Measurements from ENCODE around the gene INPP4B.

INPP4B gene

GRCh38 chr4:142201041-142201440 lies 645.1 kb downstream of the INPP4B start:
- Histone ChIP-seq H3K79me1 (replicated peaks; ENCODE audit: low read length, poor library complexity, severe bottlenecking) (no peaks in the 10 kb centered on the region), H3K9me3 (ENCODE audit: control insufficient read depth, low read length) (no peaks in the 10 kb centered on the region), H3K27ac (ENCODE audit: low read length, poor library complexity, severe bottlenecking) (no peak overlapping the region), H3K14ac (ENCODE audit: low read length in 2 of 2) (no peak overlapping the region), H2BK15ac (ENCODE audit: low read depth, poor library complexity, severe bottlenecking) (no peak overlapping the region), H3K4me3 (ENCODE audit: insufficient read depth in 1 of 2, low read depth in 1 of 2, low read length in 2 of 2) (no peak overlapping the region), H4K91ac (ENCODE audit: low read length) (no peak overlapping the region), H3K18ac (ENCODE audit: low read depth in 1 of 2, low read length in 2 of 2) (no peak overlapping the region), H2AFZ (ENCODE audit: low read depth, low read length) (no peak overlapping the region), H3K27me3 (ENCODE audit: control insufficient read depth in 1 of 2, insufficient read depth in 1 of 2, low read length in 2 of 2) (no peaks in the 10 kb centered on the region), H2AK5ac (ENCODE audit: low read length, severe bottlenecking) (no peak overlapping the region), H3K36me3 (ENCODE audit: control insufficient read depth in 1 of 2, insufficient read depth in 2 of 2, low read depth in 1 of 2, low read length in 2 of 2) (no peaks in the 10 kb centered on the region), H3K4me2 (ENCODE audit: low read length, poor library complexity, severe bottlenecking) (no peak overlapping the region), H4K8ac (ENCODE audit: low read length) (no peak overlapping the region), H2BK120ac (ENCODE audit: low read depth, low read length) (no peak overlapping the region), H3K4ac (ENCODE audit: low read depth in 1 of 2, low read length in 2 of 2) (no peak overlapping the region), H3K4me1 (ENCODE audit: control insufficient read depth, insufficient read depth, low read depth, low read length) (no peaks in the 10 kb centered on the region), H2BK12ac (ENCODE audit: low read length in 2 of 2) (no peak overlapping the region), H3K9ac (ENCODE audit: low read length) (no peak overlapping the region), H3K23ac (ENCODE audit: low read length in 2 of 2) (no peak overlapping the region), H2BK5ac (ENCODE audit: low read depth, low read length, poor library complexity, severe bottlenecking) (no peak overlapping the region)
- DNase-seq: no peak

- Histone ChIP-seq H3K23ac (ENCODE audit: low read length in 2 of 2) (no peak overlapping the region), H3K9ac (ENCODE audit: low read length) (no peak overlapping the region), H3K27me3 (ENCODE audit: control insufficient read depth in 1 of 2, insufficient read depth in 1 of 2, low read length in 2 of 2) (no peaks in the 10 kb centered on the region), H4K8ac (ENCODE audit: low read length) (no peak overlapping the region), H2BK120ac (ENCODE audit: low read depth, low read length) (no peak overlapping the region), H3K4ac (ENCODE audit: low read depth in 1 of 2, low read length in 2 of 2) (no peak overlapping the region), H4K91ac (ENCODE audit: low read length) (no peak overlapping the region), H3K14ac (ENCODE audit: low read length in 2 of 2) (no peak overlapping the region), H2BK15ac (ENCODE audit: low read depth, poor library complexity, severe bottlenecking) (no peak overlapping the region), H3K27ac (ENCODE audit: low read length, poor library complexity, severe bottlenecking) (no peak overlapping the region), H3K4me2 (ENCODE audit: low read length, poor library complexity, severe bottlenecking) (no peak overlapping the region), H3K79me1 (replicated peaks; ENCODE audit: low read length, poor library complexity, severe bottlenecking) (no peaks in the 10 kb centered on the region), H2BK12ac (ENCODE audit: low read length in 2 of 2) (no peak overlapping the region), H2AFZ (ENCODE audit: low read depth, low read length) (no peak overlapping the region), H2AK5ac (ENCODE audit: low read length, severe bottlenecking) (no peak overlapping the region), H3K18ac (ENCODE audit: low read depth in 1 of 2, low read length in 2 of 2) (no peak overlapping the region), H3K36me3 (ENCODE audit: control insufficient read depth in 1 of 2, insufficient read depth in 2 of 2, low read depth in 1 of 2, low read length in 2 of 2) (no peaks in the 10 kb centered on the region), H3K4me3 (ENCODE audit: insufficient read depth in 1 of 2, low read depth in 1 of 2, low read length in 2 of 2) (no peak overlapping the region), H3K9me3 (ENCODE audit: control insufficient read depth, low read length) (no peaks in the 10 kb centered on the region), H3K4me1 (ENCODE audit: control insufficient read depth, insufficient read depth, low read depth, low read length) (no peaks in the 10 kb centered on the region), H2BK5ac (ENCODE audit: low read depth, low read length, poor library complexity, severe bottlenecking) (no peak overlapping the region)
- no peak for DNase-seq
- 70% methylated on average over 2 of the region's 2 CpGs for whole genome bisulfite sequencing
Observed at GRCh38 chr4:142194905-142195304, 651.2 kb downstream of the INPP4B start.

DNA sequence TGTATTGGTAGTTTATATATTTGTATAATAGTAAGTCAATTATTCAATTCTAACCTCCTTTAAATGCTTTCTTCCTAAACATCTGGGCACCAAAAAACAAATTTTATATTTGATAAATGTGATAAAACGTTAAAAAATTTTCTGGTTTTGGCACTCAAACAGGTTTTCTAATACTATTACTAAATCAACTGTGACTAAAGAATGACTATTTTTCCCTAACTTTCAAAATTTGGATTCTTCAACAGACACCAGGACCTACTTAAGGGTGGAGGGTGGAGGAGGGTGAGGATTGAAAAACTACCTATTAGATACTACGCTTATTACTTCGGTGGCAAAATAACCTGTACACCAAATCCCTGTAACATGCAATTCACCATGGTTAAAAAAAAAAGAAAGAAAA lies 654.2 kb downstream of the INPP4B start:
- no CpG with 5 or more reads among the region's 3 CpGs for WGBS
- H3K4me3 ChIP-seq (ENCODE audit: insufficient read depth in 1 of 2, low read depth in 1 of 2, low read length in 2 of 2): no peak overlapping the region
- no peak overlapping the region for H2BK15ac ChIP-seq (ENCODE audit: low read depth, poor library complexity, severe bottlenecking)
- no peak overlapping the region for H3K27ac ChIP-seq (ENCODE audit: low read length, poor library complexity, severe bottlenecking)
- no peak overlapping the region for H2BK12ac ChIP-seq (ENCODE audit: low read length in 2 of 2)
- H3K27me3 ChIP-seq (ENCODE audit: control insufficient read depth in 1 of 2, insufficient read depth in 1 of 2, low read length in 2 of 2): no peaks in the 10 kb centered on the region
- no peak overlapping the region for H3K9ac ChIP-seq (ENCODE audit: low read length)
- H3K4ac ChIP-seq (ENCODE audit: low read depth in 1 of 2, low read length in 2 of 2): no peak overlapping the region
- H3K79me1 ChIP-seq (replicated peaks; ENCODE audit: low read length, poor library complexity, severe bottlenecking): no peaks in the 10 kb centered on the region
- H2AK5ac ChIP-seq (ENCODE audit: low read length, severe bottlenecking): no peak overlapping the region
- H3K4me2 ChIP-seq (ENCODE audit: low read length, poor library complexity, severe bottlenecking): no peak overlapping the region
- H3K36me3 ChIP-seq (ENCODE audit: control insufficient read depth in 1 of 2, insufficient read depth in 2 of 2, low read depth in 1 of 2, low read length in 2 of 2): no peaks in the 10 kb centered on the region
- H3K9me3 ChIP-seq (ENCODE audit: control insufficient read depth, low read length): no peaks in the 10 kb centered on the region
- no peak overlapping the region for H3K18ac ChIP-seq (ENCODE audit: low read depth in 1 of 2, low read length in 2 of 2)
- no peak for DNase-seq
- no peak overlapping the region for H2BK5ac ChIP-seq (ENCODE audit: low read depth, low read length, poor library complexity, severe bottlenecking)
- H4K91ac ChIP-seq (ENCODE audit: low read length): no peak overlapping the region
- H3K4me1 ChIP-seq (ENCODE audit: control insufficient read depth, insufficient read depth, low read depth, low read length): no peaks in the 10 kb centered on the region
- no peak overlapping the region for H3K23ac ChIP-seq (ENCODE audit: low read length in 2 of 2)
- H4K8ac ChIP-seq (ENCODE audit: low read length): no peak overlapping the region
- H2AFZ ChIP-seq (ENCODE audit: low read depth, low read length): no peak overlapping the region
- H3K14ac ChIP-seq (ENCODE audit: low read length in 2 of 2): no peak overlapping the region
- no peak overlapping the region for H2BK120ac ChIP-seq (ENCODE audit: low read depth, low read length)

- no peak overlapping the region for H2AK5ac ChIP-seq (ENCODE audit: low read length, severe bottlenecking)
- H3K36me3 ChIP-seq (ENCODE audit: control insufficient read depth in 1 of 2, insufficient read depth in 2 of 2, low read depth in 1 of 2, low read length in 2 of 2): no peaks in the 10 kb centered on the region
- 100% methylated on average over 2 of the region's 3 CpGs for WGBS
- no peak overlapping the region for H4K91ac ChIP-seq (ENCODE audit: low read length)
- H2BK5ac ChIP-seq (ENCODE audit: low read depth, low read length, poor library complexity, severe bottlenecking): no peak overlapping the region
- H3K27me3 ChIP-seq (ENCODE audit: control insufficient read depth in 1 of 2, insufficient read depth in 1 of 2, low read length in 2 of 2): no peaks in the 10 kb centered on the region
- no peak overlapping the region for H2BK12ac ChIP-seq (ENCODE audit: low read length in 2 of 2)
- H3K14ac ChIP-seq (ENCODE audit: low read length in 2 of 2): no peak overlapping the region
- no peak overlapping the region for H3K18ac ChIP-seq (ENCODE audit: low read depth in 1 of 2, low read length in 2 of 2)
- H3K9ac ChIP-seq (ENCODE audit: low read length): no peak overlapping the region
- H3K4me2 ChIP-seq (ENCODE audit: low read length, poor library complexity, severe bottlenecking): no peak overlapping the region
- no peak overlapping the region for H2BK15ac ChIP-seq (ENCODE audit: low read depth, poor library complexity, severe bottlenecking)
- no peak overlapping the region for H2BK120ac ChIP-seq (ENCODE audit: low read depth, low read length)
- no peaks in the 10 kb centered on the region for H3K79me1 ChIP-seq (replicated peaks; ENCODE audit: low read length, poor library complexity, severe bottlenecking)
- H2AFZ ChIP-seq (ENCODE audit: low read depth, low read length): no peak overlapping the region
- H3K9me3 ChIP-seq (ENCODE audit: control insufficient read depth, low read length): no peaks in the 10 kb centered on the region
- H3K4me1 ChIP-seq (ENCODE audit: control insufficient read depth, insufficient read depth, low read depth, low read length): no peaks in the 10 kb centered on the region
- H4K8ac ChIP-seq (ENCODE audit: low read length): no peak overlapping the region
- H3K27ac ChIP-seq (ENCODE audit: low read length, poor library complexity, severe bottlenecking): no peak overlapping the region
- no peak overlapping the region for H3K4me3 ChIP-seq (ENCODE audit: insufficient read depth in 1 of 2, low read depth in 1 of 2, low read length in 2 of 2)
- DNase-seq: no peak
- no peak overlapping the region for H3K4ac ChIP-seq (ENCODE audit: low read depth in 1 of 2, low read length in 2 of 2)
- no peak overlapping the region for H3K23ac ChIP-seq (ENCODE audit: low read length in 2 of 2)
Observed at GRCh38 chr4:142181021-142181420, 665.1 kb downstream of the INPP4B start.

Data from mesenchymal stem cell (in vitro differentiated cells and primary cell).